PFSK-1 (cell line): ENCODE data around the gene CCDC85C.

Source experiments
- POLR2AphosphoS5 ChIP-seq: IDR thresholded peaks from 2 replicates; pipeline ENCODE4 v1.6.1; 2012; ENCODE audit warnings: low read depth, mild to moderate bottlenecking, control low read depth, low read length, moderate library complexity
- TAF1 ChIP-seq: IDR thresholded peaks from 2 replicates; pipeline ENCODE4 v1.6.1; 2012; ENCODE audit warnings: low read length, control low read depth, borderline replicate concordance; ENCODE audit not compliant: insufficient read depth

DNA sequence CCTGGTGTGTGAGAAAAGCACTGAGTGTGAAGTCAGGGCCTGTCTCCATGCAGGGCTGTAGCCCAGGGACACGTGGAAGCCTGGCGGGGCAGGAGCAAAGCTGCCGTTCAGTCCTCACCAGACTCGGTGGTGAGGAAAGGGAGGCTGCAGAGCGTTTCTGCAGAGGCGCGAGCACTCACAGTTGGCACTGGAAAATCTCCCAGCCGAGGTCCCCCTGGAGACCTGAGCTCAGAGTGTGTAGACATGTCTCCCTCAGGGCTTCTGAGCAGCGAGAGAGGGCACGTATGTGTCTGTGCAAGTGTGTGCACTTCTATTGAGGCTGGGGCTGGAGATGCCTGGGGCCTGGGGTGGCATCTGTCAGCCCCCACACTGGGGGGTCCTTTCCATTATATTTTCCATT is 29.9 kb upstream of the CCDC85C start:
- TF ChIP-seq POLR2AphosphoS5, result no peak
- TF ChIP-seq TAF1, result no peak
